GM12875 (cell line): ENCODE data around the gene KCNT1.

ENCODE experiments used
- H3K4me3 ChIP-seq: one replicate; pipeline ENCODE4 v1.5.1; 2011; ENCODE audit warnings: low read depth, low read length, control low read depth
- TF ChIP-seq, protein P1 (sequence below): IDR thresholded peaks from 2 replicates; pipeline ENCODE4 v1.5.1; 2011; ENCODE audit warnings: low read depth, mild to moderate bottlenecking, control low read depth, inconsistent platforms, low read length, moderate library complexity, borderline replicate concordance; ENCODE audit not compliant: insufficient read depth

Gene KCNT1

DNA sequence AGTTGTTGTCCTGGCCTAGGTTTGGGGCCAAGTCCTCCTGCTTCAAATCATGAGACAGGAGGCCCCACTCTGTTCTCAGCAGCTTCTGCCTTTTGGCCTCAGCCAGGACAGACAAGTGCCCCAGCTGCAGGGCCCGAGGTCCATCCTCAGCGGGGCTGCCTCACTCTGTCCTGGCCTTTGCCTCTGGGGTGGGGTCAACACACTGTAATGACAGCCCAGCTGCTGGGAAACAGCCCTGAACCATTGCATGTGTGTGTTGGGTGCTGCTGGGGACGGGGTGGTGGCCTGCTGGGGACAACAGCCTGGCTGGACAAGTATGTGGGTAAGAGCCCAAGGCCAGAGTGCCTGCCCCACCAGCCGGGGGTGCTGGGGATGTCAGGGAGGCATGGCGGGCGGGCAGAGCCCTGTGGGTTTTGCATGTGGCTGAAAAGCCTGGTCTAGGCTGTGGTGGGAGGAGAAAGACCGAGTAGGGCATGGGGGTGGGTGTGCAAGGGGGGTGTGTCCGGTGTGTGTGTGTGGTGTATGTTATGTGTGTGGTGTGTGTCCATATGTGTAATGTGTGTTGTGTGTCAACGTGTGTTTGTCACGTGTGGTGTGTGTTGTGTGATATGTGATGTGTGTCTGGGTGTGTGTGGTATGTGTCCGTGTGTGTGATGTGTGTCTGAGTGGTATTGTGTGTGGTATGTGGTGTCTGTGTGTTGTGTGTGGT is 71.7 kb downstream of the KCNT1 start:
- no peak overlapping the region for H3K4me3 ChIP-seq
- TF ChIP-seq, protein P1, sequence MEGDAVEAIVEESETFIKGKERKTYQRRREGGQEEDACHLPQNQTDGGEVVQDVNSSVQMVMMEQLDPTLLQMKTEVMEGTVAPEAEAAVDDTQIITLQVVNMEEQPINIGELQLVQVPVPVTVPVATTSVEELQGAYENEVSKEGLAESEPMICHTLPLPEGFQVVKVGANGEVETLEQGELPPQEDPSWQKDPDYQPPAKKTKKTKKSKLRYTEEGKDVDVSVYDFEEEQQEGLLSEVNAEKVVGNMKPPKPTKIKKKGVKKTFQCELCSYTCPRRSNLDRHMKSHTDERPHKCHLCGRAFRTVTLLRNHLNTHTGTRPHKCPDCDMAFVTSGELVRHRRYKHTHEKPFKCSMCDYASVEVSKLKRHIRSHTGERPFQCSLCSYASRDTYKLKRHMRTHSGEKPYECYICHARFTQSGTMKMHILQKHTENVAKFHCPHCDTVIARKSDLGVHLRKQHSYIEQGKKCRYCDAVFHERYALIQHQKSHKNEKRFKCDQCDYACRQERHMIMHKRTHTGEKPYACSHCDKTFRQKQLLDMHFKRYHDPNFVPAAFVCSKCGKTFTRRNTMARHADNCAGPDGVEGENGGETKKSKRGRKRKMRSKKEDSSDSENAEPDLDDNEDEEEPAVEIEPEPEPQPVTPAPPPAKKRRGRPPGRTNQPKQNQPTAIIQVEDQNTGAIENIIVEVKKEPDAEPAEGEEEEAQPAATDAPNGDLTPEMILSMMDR: no peak

DNA sequence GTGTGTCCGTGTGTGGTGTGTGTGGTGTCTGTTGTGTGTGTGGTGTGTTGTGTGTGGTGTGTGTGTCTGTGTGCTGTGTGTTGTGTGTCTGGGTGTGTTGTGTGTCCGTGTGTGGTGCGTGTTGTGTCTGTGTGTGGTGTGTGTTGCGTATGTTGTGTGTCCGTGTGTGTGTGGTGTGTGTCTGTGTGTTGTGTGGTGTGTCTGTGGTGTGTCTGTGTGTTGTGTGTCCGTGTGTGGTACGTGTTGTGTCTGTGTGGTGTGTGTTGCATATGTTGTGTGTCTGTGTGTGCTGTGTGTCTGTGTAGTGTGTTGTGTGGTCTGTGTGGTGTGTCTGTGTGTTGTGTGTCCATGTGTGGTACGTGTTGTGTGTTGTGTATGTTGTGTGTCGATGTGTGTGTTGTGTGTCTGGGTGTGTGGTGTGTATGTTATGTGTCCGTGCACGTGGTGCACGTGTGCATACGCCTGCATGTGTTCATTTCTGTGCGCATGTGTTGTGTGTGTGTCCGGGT is 72.3 kb downstream of the KCNT1 start:
- no peak overlapping the region for H3K4me3 ChIP-seq
- TF ChIP-seq, protein P1: no peak

DNA sequence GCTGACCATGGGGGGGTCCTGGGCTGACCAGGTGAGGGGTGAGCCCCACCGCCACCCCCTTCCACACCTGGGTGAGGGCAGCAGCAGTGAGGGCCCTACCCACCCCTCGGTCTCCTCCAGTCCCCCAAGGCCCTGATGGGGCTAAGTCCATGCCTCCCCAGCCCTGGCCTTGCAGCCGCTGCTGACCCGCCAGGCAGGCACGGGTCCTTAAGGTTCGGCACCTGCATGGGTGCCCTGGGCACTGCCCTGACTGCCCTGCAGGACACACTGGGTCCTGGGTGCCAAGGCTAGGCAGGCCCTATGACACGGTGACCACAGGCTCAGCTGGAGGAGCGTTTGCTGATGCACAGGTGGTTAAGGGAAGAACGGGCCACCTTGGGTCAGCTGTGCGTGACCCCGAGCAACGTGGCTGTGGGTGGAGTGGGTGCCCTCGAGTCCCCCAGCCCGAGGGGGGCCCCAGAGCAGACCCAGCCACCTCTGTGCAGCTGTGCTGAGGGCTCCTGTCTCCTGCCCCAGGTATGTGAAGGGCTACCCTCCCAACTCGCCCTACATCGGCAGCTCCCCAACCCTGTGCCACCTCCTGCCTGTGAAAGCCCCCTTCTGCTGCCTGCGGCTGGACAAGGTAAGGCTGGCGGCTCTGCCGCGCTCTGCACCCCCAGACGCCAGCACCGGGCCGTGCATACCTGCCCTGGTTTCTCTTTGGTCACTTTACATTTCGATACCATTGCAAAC is 73.0 kb downstream of the KCNT1 start:
- no peak overlapping the region for H3K4me3 ChIP-seq
- TF ChIP-seq, protein P1: no peak

DNA sequence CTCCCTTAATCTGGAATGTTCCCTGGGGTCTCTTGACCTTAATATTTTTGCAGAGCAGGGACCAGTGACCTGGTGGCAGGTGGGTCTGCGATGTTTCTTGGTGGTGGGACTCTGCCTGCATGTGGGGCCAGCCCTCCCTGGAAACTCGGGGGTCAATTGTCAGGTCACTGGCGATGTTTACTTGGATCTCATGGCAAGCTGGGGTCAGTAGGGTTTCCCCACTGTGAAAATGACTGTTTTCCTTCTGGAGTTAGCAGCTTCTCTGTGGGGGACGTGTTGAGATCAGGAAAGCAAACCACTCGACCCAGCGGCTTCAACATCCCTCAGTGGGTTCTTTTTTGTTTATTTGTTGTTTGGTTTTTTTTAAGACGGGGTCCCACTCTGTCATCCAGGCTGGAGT is 73.9 kb downstream of the KCNT1 start:
- TF ChIP-seq, protein P1: no peak
- no peak overlapping the region for H3K4me3 ChIP-seq

DNA sequence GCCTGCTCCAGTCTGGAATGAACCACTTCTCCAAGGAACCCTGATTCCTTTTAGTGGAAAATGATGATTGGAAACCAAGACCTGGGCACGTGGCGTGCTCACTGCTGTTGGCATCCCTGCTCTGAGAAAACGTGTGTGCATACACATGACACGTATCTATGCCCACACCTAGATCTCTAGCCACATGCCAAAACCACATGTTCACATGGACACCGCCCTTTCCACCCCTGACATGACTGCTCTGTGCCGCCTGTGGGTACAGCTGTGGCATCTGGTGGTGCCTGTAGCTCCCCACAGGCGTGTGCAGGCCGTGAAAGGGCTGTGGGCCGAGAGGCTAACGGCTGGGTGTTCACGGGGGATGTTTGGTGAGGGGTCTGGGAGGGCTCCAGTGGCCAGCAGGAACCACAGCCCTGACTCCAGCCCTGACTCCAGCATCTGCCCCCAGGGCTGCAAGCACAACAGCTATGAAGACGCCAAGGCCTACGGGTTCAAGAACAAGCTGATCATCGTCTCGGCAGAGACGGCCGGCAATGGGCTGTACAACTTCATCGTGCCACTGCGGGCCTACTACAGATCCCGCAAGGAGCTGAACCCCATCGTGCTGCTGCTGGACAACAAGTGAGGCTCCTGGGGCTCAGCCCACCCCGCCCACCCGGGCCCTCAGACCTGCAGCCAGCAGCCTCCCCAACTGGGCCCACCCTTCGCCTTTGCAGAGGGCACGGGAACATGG is 75.1 kb downstream of the KCNT1 start:
- TF ChIP-seq, protein P1: no peak
- no peak overlapping the region for H3K4me3 ChIP-seq

DNA sequence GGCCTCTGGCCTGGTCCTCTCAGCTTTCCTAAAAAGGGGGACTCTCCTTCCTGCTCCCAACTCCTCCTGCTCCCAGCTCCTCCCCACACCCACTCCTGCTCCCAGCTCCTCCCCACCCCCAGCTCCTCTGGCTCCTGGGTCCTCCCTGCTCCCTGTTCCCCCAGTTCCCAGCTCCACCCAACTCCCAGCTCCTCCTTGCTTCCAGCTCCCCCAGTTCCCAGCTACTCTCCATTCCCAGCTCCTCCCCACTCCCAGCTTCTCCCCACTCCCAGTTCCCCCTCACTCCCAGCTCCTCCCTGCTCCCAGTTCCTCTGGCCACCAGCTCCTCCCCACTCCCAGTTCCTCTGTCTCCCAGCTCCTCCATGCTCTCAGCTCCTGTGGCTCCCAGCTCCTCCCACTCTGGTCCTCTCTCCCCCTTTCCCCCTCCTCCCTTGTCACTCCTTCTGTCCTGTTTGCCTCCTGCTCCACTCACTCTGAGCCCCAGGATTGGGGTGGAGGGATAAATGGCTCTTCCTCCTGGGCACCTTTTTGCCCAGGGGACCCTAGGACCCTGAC is 75.7 kb downstream of the KCNT1 start:
- no peak overlapping the region for H3K4me3 ChIP-seq
- TF ChIP-seq, protein P1: no peak
